Stomach (tissue), 4 donors: ENCODE results near the gene IL12RB2.
A peak's percentile ranks its signal among the peaks of the same experiment; 100 is the strongest.

Experiments used
- CTCF ChIP-seq, 7 experiments: fragments of 450-650 bp in 4 of 7; fragments of 200-600 bp in 3 of 7; sonication (generic) in 3 of 7; IDR thresholded peaks; one replicate each; pipeline ENCODE4 v1.5.1; 2016 to 2019; ENCODE audit warnings: antibody characterized with exemption in 7 of 7, control low read depth in 2 of 7, mild to moderate bottlenecking in 1 of 7
- EP300 ChIP-seq: sonication (generic); formaldehyde crosslinking; IDR thresholded peaks from one replicate; pipeline ENCODE4 v1.6.1; 2017; ENCODE audit warnings: antibody characterized with exemption
- POLR2A ChIP-seq, 4 donors: fragments of 450-650 bp; IDR thresholded peaks; one replicate each; pipeline ENCODE4 v1.6.1; 2016; ENCODE audit warnings: antibody characterized with exemption in 4 of 4, control low read depth in 2 of 4, mild to moderate bottlenecking in 1 of 4, moderate library complexity in 1 of 4

DNA sequence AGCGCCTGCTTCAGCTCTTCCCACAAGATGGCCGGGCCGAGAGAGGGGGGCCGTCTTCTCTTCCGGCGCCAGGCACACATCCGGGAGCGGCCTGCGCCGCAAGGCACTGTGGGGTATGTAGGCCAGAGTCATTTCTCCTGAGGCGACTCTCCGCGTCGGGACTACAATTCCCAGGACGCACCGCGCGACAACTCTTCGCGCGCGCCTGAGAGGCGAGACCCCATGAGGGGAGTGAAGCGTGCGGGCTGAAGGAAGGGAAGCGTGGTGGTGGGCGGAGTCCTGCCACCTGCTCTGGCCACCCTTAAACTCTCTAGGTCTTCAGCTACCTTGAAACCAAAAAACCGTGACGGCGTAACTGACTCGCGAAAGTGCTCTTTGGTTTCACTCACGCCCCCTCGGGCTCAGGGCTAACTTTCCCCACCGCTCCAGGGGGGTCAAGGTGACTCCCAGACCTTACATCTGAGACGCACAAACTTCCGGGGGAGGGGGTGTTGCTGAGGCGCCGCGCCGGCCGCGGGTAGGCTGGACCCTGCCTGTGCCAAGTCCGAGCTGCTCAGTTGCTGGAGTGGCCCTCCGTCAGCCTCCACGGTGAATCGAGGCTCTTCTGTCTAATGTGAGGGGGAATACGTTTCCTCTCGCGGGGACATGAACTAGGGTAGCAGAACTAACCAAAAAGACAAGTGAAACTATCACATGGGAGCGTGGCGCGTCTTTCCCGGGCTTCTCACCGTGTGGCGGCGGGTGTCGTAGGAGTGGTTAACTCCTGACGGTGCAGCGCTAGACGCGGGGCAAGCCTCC lies 122.9 kb downstream of the IL12RB2 start, which contains the start of gene SERBP1:
- TF ChIP-seq EP300, result no peak
- no peak for TF ChIP-seq CTCF (IDR thresholded peaks at IDR 0.05)
- TF ChIP-seq POLR2A (IDR thresholded peaks at IDR 0.05), result peak in 1 of 4 donors; percentile 15
